IMR-90 (cell line): ENCODE measurements around the gene HMX2. TPM values are rescaled to one million over a fixed set of nuclear protein-coding genes. Genes with fewer than 3 reads are reported as not detected.

Experiments
- ATAC-seq: fragments of 200-7000 bp; cut with Tn5 transposase; 2 replicates; pipeline ENCODE4 v1.9.1; 2020; ENCODE audit warnings: low read depth, mild to moderate bottlenecking, moderate library complexity
- BruUV-seq: library from RNA; stranded (reverse); fragments of 400-500 nt; replicated peaks from 2 replicates; lab custom pipeline; 2021; lab: Mats Ljungman, UMichigan
- CTCF ChIA-PET: fragments of 300-600 bp; formaldehyde crosslinking; extraction: SDS; loops from one replicate; lab custom pipeline; 2021; ENCODE audit warnings: antibody characterized with exemption; lab: Yijun Ruan, JAX
- POLR2A ChIA-PET: fragments of 300-600 bp; sonication (Branson Sonifier 250); formaldehyde crosslinking; loops from one replicate; lab custom pipeline; 2022; ENCODE audit warnings: antibody characterized with exemption; ENCODE audit not compliant: unreplicated experiment; lab: Charles Lee
- DNase-seq: peaks from one replicate; pipeline ENCODE4 v3.0.0; 2013
- H2AFZ ChIP-seq: replicated peaks from 2 replicates; pipeline ENCODE3; 2013; ENCODE audit warnings: low read length, mild to moderate bottlenecking; ENCODE audit not compliant: poor library complexity
- H2AK5ac ChIP-seq: 2 replicates; pipeline ENCODE4 v1.6.1; 2013; ENCODE audit warnings: low read depth, low read length, inconsistent platforms
- H2AK9ac ChIP-seq: replicated peaks from 2 replicates; pipeline ENCODE3; 2013; ENCODE audit warnings: mild to moderate bottlenecking, low read depth, low read length, moderate library complexity; ENCODE audit not compliant: poor library complexity
- H2BK120ac ChIP-seq: 2 replicates; pipeline ENCODE4 v1.6.1; 2013; ENCODE audit warnings: low read depth, low read length, inconsistent platforms
- H2BK15ac ChIP-seq: 3 replicates; pipeline ENCODE4 v1.6.1; 2013; ENCODE audit warnings: low read depth, low read length, inconsistent platforms
- H2BK20ac ChIP-seq: 2 replicates; pipeline ENCODE4 v1.6.1; 2013; ENCODE audit warnings: low read depth, mild to moderate bottlenecking, inconsistent platforms, low read length, moderate library complexity
- H2BK5ac ChIP-seq: 2 replicates; pipeline ENCODE4 v1.6.1; 2013; ENCODE audit warnings: mild to moderate bottlenecking, low read depth, low read length, inconsistent platforms; ENCODE audit not compliant: poor library complexity, severe bottlenecking
- H3K14ac ChIP-seq: replicated peaks from 2 replicates; pipeline ENCODE4 v1.6.1; 2013; ENCODE audit warnings: low read depth, low read length, inconsistent platforms
- H3K18ac ChIP-seq: 2 replicates; pipeline ENCODE4 v1.6.1; 2013; ENCODE audit warnings: low read depth, low read length, control low read depth
- H3K23ac ChIP-seq: 2 replicates; pipeline ENCODE4 v1.6.1; 2013; ENCODE audit warnings: low read depth, low read length, inconsistent platforms
- H3K27ac ChIP-seq: 2 replicates; pipeline ENCODE4 v1.5.1; 2013; ENCODE audit warnings: mild to moderate bottlenecking, control low read depth, low read length; ENCODE audit not compliant: insufficient read depth
- H3K27me3 ChIP-seq: 2 replicates; pipeline ENCODE4 v1.6.1; 2013; ENCODE audit warnings: low read length; ENCODE audit not compliant: control insufficient read depth, insufficient read depth
- H3K36me3 ChIP-seq: 2 replicates; pipeline ENCODE4 v1.6.1; 2013; ENCODE audit warnings: low read length, mixed read lengths; ENCODE audit not compliant: control insufficient read depth, insufficient read depth
- H3K4ac ChIP-seq: 2 replicates; pipeline ENCODE4 v1.6.1; 2013; ENCODE audit warnings: low read depth, low read length, inconsistent platforms
- H3K4me1 ChIP-seq: 2 replicates; pipeline ENCODE4 v1.6.1; 2013; ENCODE audit warnings: low read length, mixed read lengths; ENCODE audit not compliant: control insufficient read depth, insufficient read depth
- H3K4me2 ChIP-seq: 2 replicates; pipeline ENCODE4 v1.6.1; 2013; ENCODE audit warnings: low read depth, mild to moderate bottlenecking, control low read depth, low read length, moderate library complexity
- H3K4me3 ChIP-seq: 2 replicates; pipeline ENCODE4 v1.5.1; 2013; ENCODE audit warnings: low read depth, mild to moderate bottlenecking, control low read depth, low read length, moderate library complexity; ENCODE audit not compliant: insufficient read depth
- H3K56ac ChIP-seq: 2 replicates; pipeline ENCODE4 v1.6.1; 2013; ENCODE audit warnings: low read length, inconsistent platforms; ENCODE audit not compliant: insufficient read depth; ENCODE audit errors: extremely low read depth
- H3K79me1 ChIP-seq, 2 experiments: 2 replicates each; pipeline ENCODE4 v1.6.1; 2013; ENCODE audit warnings: low read length in 2 of 2, inconsistent platforms in 1 of 2, low read depth in 1 of 2
- H3K9ac ChIP-seq: 2 replicates; pipeline ENCODE4 v1.6.1; 2013; ENCODE audit warnings: low read depth, low read length, control low read depth
- H3K9me1 ChIP-seq: 2 replicates; pipeline ENCODE4 v1.6.1; 2013; ENCODE audit warnings: low read length, inconsistent platforms; ENCODE audit not compliant: insufficient read depth
- H3K9me3 ChIP-seq: 2 replicates; pipeline ENCODE4 v1.6.1; 2013; ENCODE audit warnings: low read length; ENCODE audit not compliant: control insufficient read depth, insufficient read depth
- H4K20me1 ChIP-seq: 2 replicates; pipeline ENCODE4 v1.6.1; 2013; ENCODE audit warnings: low read length, inconsistent platforms; ENCODE audit not compliant: insufficient read depth
- H4K5ac ChIP-seq: 2 replicates; pipeline ENCODE4 v1.6.1; 2013; ENCODE audit warnings: mild to moderate bottlenecking, low read depth, low read length, control low read depth
- H4K8ac ChIP-seq, 2 experiments: 2 replicates each; pipeline ENCODE4 v1.6.1; 2013; ENCODE audit warnings: low read depth in 2 of 2, low read length in 2 of 2, control low read depth in 1 of 2, inconsistent platforms in 1 of 2
- H4K91ac ChIP-seq: 2 replicates; pipeline ENCODE4 v1.6.1; 2013; ENCODE audit warnings: low read depth, low read length, inconsistent platforms; ENCODE audit not compliant: insufficient read depth
- BHLHE40 ChIP-seq: fragments of 150-350 bp; IDR thresholded peaks from 2 replicates; pipeline ENCODE4 v1.6.1; 2016; ENCODE audit warnings: mild to moderate bottlenecking, low read depth, low read length
- CEBPB ChIP-seq: IDR thresholded peaks from 2 replicates; pipeline ENCODE4 v1.6.1; 2012; ENCODE audit warnings: low read depth, low read length, improper control_type of control experiment
- CHD1 ChIP-seq: IDR thresholded peaks from 2 replicates; pipeline ENCODE4 v1.6.1; 2012; ENCODE audit warnings: low read depth, low read length, improper control_type of control experiment
- ELK1 ChIP-seq: fragments of 150-350 bp; IDR thresholded peaks from 2 replicates; pipeline ENCODE4 v1.6.1; 2016; ENCODE audit warnings: low read depth, mild to moderate bottlenecking, low read length, moderate library complexity, borderline replicate concordance
- MAFK ChIP-seq: IDR thresholded peaks from 2 replicates; pipeline ENCODE4 v1.6.1; 2012; ENCODE audit warnings: low read depth, low read length, improper control_type of control experiment
- MAZ ChIP-seq: IDR thresholded peaks from 2 replicates; pipeline ENCODE4 v1.6.1; 2012; ENCODE audit warnings: low read depth, mild to moderate bottlenecking, low read length, improper control_type of control experiment, moderate library complexity, borderline replicate concordance
- MXI1 ChIP-seq: IDR thresholded peaks from 2 replicates; pipeline ENCODE4 v1.6.1; 2012; ENCODE audit warnings: low read depth, mild to moderate bottlenecking, low read length, moderate library complexity, borderline replicate concordance
- POLR2A ChIP-seq: IDR thresholded peaks from 2 replicates; pipeline ENCODE4 v1.6.1; 2012; ENCODE audit warnings: mild to moderate bottlenecking, low read depth, low read length
- RAD21 ChIP-seq: IDR thresholded peaks from 2 replicates; pipeline ENCODE4 v1.6.1; 2012; ENCODE audit warnings: low read length, improper control_type of control experiment
- RCOR1 ChIP-seq: IDR thresholded peaks from 2 replicates; pipeline ENCODE4 v1.6.1; 2012; ENCODE audit warnings: mild to moderate bottlenecking, low read length, improper control_type of control experiment; ENCODE audit not compliant: insufficient replicate concordance
- SMC3 ChIP-seq: fragments of 150-350 bp; IDR thresholded peaks from 2 replicates; pipeline ENCODE4 v1.6.1; 2016; ENCODE audit warnings: low read depth, mild to moderate bottlenecking, antibody characterized with exemption, low read length, moderate library complexity
- USF2 ChIP-seq: fragments of 150-350 bp; IDR thresholded peaks from 2 replicates; pipeline ENCODE4 v1.6.1; 2017; ENCODE audit warnings: mild to moderate bottlenecking, antibody characterized with exemption, low read length, low read depth
- WGBS, 2 experiments: methylation state at CpG; one replicate each; pipeline versions ENCODE4 v1.1.5 to v1.1.7; 2013; ENCODE audit warnings: missing lambda C conversion rate in 2 of 2; ENCODE audit not compliant: insufficient read length in 1 of 2; ENCODE audit errors: extremely low coverage in 2 of 2; 5-methylcytosine and 5-hydroxymethylcytosine counted together
- dilution Hi-C: fragments of 300-500 bp; cut with HindIII; formaldehyde crosslinking; loops from one replicate; pipeline ENCODE4 v1.14.3; 2018; ENCODE audit warnings: low sequenced_read_pairs; ENCODE audit not compliant: unreplicated experiment
- in situ Hi-C: fragments of 300-500 bp; cut with MboI; formaldehyde crosslinking; loops from 3 replicates; pipeline ENCODE4 v1.14.3; 2019; ENCODE audit warnings: low sequenced_read_pairs, inconsistent platforms, mixed read lengths
- intact Hi-C: fragments of 100-400 bp; cut with micrococcal nuclease; formaldehyde crosslinking; loops from 2 replicates; pipeline ENCODE4 v1.10.0; 2022
- polyA plus RNA-seq, 3 experiments: library from polyadenylated mRNA; depleted of rRNA; stranded (reverse); fragments of >200 nt; gene quantifications; 2 replicates each; pipeline ENCODE4 v1.2.3, GENCODE V29; 2012; ENCODE audit warnings: low replicate concordance in 1 of 3
- total RNA-seq: library from RNA; depleted of rRNA; stranded (reverse); fragments of >200 nt; gene quantifications from 2 replicates; pipeline ENCODE4 v1.2.3, GENCODE V29; 2012

HMX2 gene
- total and polyA plus RNA-seq, 2 of the 4 experiments (the other 2 are of a cell fraction) = not detected

DNA sequence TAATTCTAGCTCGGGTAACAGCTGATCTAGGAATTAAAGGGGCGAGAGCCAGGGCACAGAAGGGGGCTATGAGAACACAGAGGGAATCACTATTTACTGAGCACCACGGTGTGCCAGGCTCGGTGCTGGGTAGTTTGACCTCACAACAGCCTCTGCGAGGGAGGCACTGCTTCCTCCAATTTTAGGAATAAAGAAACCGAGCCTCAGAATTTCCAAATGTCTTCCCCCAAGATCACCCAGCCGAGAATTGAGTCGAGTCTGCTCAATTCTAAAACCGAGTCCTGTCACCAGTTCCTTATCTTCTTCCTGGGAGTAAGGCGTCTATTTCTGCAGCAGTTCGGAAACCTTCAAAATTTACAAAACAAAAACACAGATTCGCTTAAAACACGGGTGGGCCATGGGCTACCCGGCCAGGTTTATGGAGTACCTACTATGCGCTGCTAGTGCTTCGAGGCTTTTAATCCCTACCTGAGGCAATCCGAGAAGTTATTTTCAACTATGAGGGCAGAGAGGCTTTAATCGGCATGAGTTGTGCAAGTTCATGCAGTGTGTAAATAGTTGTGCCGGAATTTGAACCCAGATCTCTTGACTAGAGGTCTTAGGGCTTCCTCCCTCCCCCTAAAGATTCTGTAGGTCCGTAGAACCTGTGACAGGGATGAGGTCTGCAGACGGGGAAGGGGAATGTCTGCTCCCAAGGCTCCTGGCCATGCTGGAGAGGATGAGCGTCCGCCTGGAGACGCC is 872 bp upstream of the HMX2 start (continued):
- TF ChIP-seq RCOR1 = no peak

GRCh38 chr10:123148414-123149161 is 652 bp downstream of the HMX2 start:
- no peak overlapping the region for H3K9ac ChIP-seq
- H3K79me1 ChIP-seq = no peaks in the 10 kb centered on the region
- ChIA-PET POLR2A (no interaction called here), CTCF (no interaction called here)
- intact Hi-C loops (no loop called here), in situ Hi-C loops (loop anchor here (25.0 kb wide), 1 partner anchor 1239 kb away; no protein-coding TSS in a partner anchor), dilution Hi-C loops (no loop called here)
- peaks cover 85% of the 10 kb centered on the region for H3K27me3 ChIP-seq
- H3K14ac ChIP-seq = no peak overlapping the region
- BruUV-seq = no TSS peak
- H3K18ac ChIP-seq = no peak overlapping the region
- H2AFZ ChIP-seq = no peak overlapping the region
- peaks cover 7% of the 10 kb centered on the region for H3K9me3 ChIP-seq
- ATAC-seq (no peak; the same call in 1 of the 2 replicates), DNase-seq (no peak)
- H2AK9ac ChIP-seq = no peak overlapping the region
- 2% methylated on average over 9 of the region's 55 CpGs; no CpG with 5 or more reads in 1 of the 2 experiments for WGBS, 2 experiments
- H2BK20ac ChIP-seq = no peak overlapping the region
- no peak overlapping the region for H3K4ac ChIP-seq
- no peak overlapping the region for H3K4me2 ChIP-seq
- H3K27ac ChIP-seq = no peak overlapping the region
- H2BK15ac ChIP-seq = no peak overlapping the region
- H2BK120ac ChIP-seq = no peak overlapping the region
- no peak overlapping the region for H4K5ac ChIP-seq
- H4K20me1 ChIP-seq = 0 out of 2 replicates have a peak, but pooled peaks cover 3% of the 10 kb centered on the region
- no peak overlapping the region for H4K91ac ChIP-seq
- H3K23ac ChIP-seq = no peak overlapping the region
- no peak overlapping the region for H3K56ac ChIP-seq
- H4K8ac ChIP-seq = no peak overlapping the region
- no peaks in the 10 kb centered on the region; the same call in 1 of the 2 replicates for H3K4me1 ChIP-seq
- H3K9me1 ChIP-seq = no peaks in the 10 kb centered on the region; the same call in 1 of the 2 replicates
- TF ChIP-seq CEBPB (no peak), RCOR1 (no peak), MAZ (no peak), SMC3 (no peak), CHD1 (no peak), POLR2A (no peak), MXI1 (no peak), ELK1 (no peak), RAD21 (no peak), BHLHE40 (no peak), MAFK (no peak), USF2 (no peak)
- H2AK5ac ChIP-seq = no peak overlapping the region
- no peaks in the 10 kb centered on the region for H3K36me3 ChIP-seq
- no peak overlapping the region for H3K4me3 ChIP-seq
- H2BK5ac ChIP-seq = no peak overlapping the region
